Stimulated activated naive CD8-positive, alpha-beta T cell treated with anti-CD3 and anti-CD28 coated beads, Interleukin-15, amount 100 ng/mL, for 72 hours (primary cell): ENCODE measurements around the gene DCXR.
A peak's percentile ranks its signal among the peaks of the same experiment; 100 is the strongest.

ENCODE experiments used
- ATAC-seq: fragments of 150-1000 bp; cut with Tn5 transposase; 2 replicates; pipeline ENCODE4 v1.10.0; 2021; ENCODE audit warnings: mild to moderate bottlenecking, moderate library complexity
- DNase-seq, 2 donors: peaks; one replicate each; pipeline ENCODE4 v3.0.0; 2021 to 2022
- H3K27ac Mint-ChIP-seq, 2 donors: one replicate each; pipeline ENCODE4 v1.8.0; 2022; ENCODE audit warnings: mild to moderate bottlenecking in 2 of 2, mixed read lengths in 2 of 2, moderate library complexity in 2 of 2
- H3K27me3 Mint-ChIP-seq: one replicate; pipeline ENCODE4 v1.8.0; 2022; ENCODE audit warnings: mixed read lengths
- H3K4me1 Mint-ChIP-seq: one replicate; pipeline ENCODE4 v1.8.0; 2022; ENCODE audit warnings: mild to moderate bottlenecking, mixed read lengths
- H3K4me3 Mint-ChIP-seq, 2 donors: one replicate each; pipeline ENCODE4 v1.8.0; 2022; ENCODE audit warnings: mild to moderate bottlenecking in 2 of 2, mixed read lengths in 2 of 2, moderate library complexity in 1 of 2
- H3K9me3 Mint-ChIP-seq, 2 donors: one replicate each; pipeline ENCODE4 v1.8.0; 2022; ENCODE audit warnings: mixed read lengths in 2 of 2

Gene DCXR

GRCh38 chr17:82051776-82052637 is 14.5 kb upstream of the DCXR start, which contains the start of the genes GPS1 and RFNG:
Gene GPS1 (plus strand): TSS chr17:82051898. CDS start chr17:82051932, 34 bp downstream.
Gene RFNG (minus strand): TSS chr17:82051811. CDS start chr17:82051766, 45 bp downstream.
- DNase-seq (peak; percentile 75 to 76), ATAC-seq (peak; percentile 88)
- no peaks in the 10 kb centered on the region for H3K9me3 Mint-ChIP-seq
- no peaks in the 10 kb centered on the region for H3K27me3 Mint-ChIP-seq
- H3K4me3 Mint-ChIP-seq, result peak within 1 kb of the TSS; percentile 93 to 97
- H3K27ac Mint-ChIP-seq, result peak within 1 kb of the TSS; percentile 91 to 97
- H3K4me1 Mint-ChIP-seq, result peaks cover 38% of the 10 kb centered on the region

GRCh38 chr17:82050761-82051641 is 13.5 kb upstream of the DCXR start:
- peak overlapping the region; percentile 93 to 97 for H3K4me3 Mint-ChIP-seq
- no peaks in the 10 kb centered on the region for H3K9me3 Mint-ChIP-seq
- ATAC-seq (peak; percentile 18), DNase-seq (no peak)
- H3K27ac Mint-ChIP-seq, result peak overlapping the region; percentile 91 to 97
- H3K27me3 Mint-ChIP-seq, result no peaks in the 10 kb centered on the region
- peaks cover 38% of the 10 kb centered on the region for H3K4me1 Mint-ChIP-seq

GRCh38 chr17:82050152-82050760 is 12.8 kb upstream of the DCXR start:
- H3K4me1 Mint-ChIP-seq, result peaks cover 38% of the 10 kb centered on the region
- no peaks in the 10 kb centered on the region for H3K9me3 Mint-ChIP-seq
- H3K27ac Mint-ChIP-seq, result peak overlapping the region in 1 of 2 donors; percentile 27
- DNase-seq (no peak), ATAC-seq (no peak)
- no peaks in the 10 kb centered on the region for H3K27me3 Mint-ChIP-seq
- H3K4me3 Mint-ChIP-seq, result peak overlapping the region; percentile 93 to 97

GRCh38 chr17:82049521-82049971 is 12.0 kb upstream of the DCXR start:
- Mint-ChIP-seq H3K27me3 (no peaks in the 10 kb centered on the region), H3K4me3 (no peak overlapping the region), H3K9me3 (no peaks in the 10 kb centered on the region), H3K4me1 (peaks cover 33% of the 10 kb centered on the region), H3K27ac (no peak overlapping the region)
- ATAC-seq (no peak), DNase-seq (no peak)

- Mint-ChIP-seq H3K27me3 (no peaks in the 10 kb centered on the region), H3K4me1 (peaks cover 30% of the 10 kb centered on the region), H3K4me3 (no peak overlapping the region), H3K9me3 (no peaks in the 10 kb centered on the region), H3K27ac (no peak overlapping the region)
- DNase-seq (no peak), ATAC-seq (no peak)
Observed at GRCh38 chr17:82049106-82049505, 11.6 kb upstream of the DCXR start.

GRCh38 chr17:82048571-82048971 is 11.1 kb upstream of the DCXR start:
- Mint-ChIP-seq H3K4me1 (peaks cover 24% of the 10 kb centered on the region), H3K27me3 (no peaks in the 10 kb centered on the region), H3K9me3 (no peaks in the 10 kb centered on the region), H3K4me3 (no peak overlapping the region), H3K27ac (no peak overlapping the region)
- ATAC-seq (no peak), DNase-seq (no peak)

- Mint-ChIP-seq H3K4me1 (peaks cover 19% of the 10 kb centered on the region), H3K4me3 (no peak overlapping the region), H3K27ac (no peak overlapping the region), H3K9me3 (no peaks in the 10 kb centered on the region), H3K27me3 (no peaks in the 10 kb centered on the region)
- no peak for ATAC-seq
- DNase-seq, result no peak
Observed at GRCh38 chr17:82047914-82048570, 10.5 kb upstream of the DCXR start.

- DNase-seq (no peak), ATAC-seq (no peak)
- H3K9me3 Mint-ChIP-seq, result no peaks in the 10 kb centered on the region
- peaks cover 14% of the 10 kb centered on the region for H3K4me1 Mint-ChIP-seq
- H3K27me3 Mint-ChIP-seq, result no peaks in the 10 kb centered on the region
- no peak overlapping the region for H3K4me3 Mint-ChIP-seq
- peak overlapping the region in 1 of 2 donors; percentile 38 for H3K27ac Mint-ChIP-seq
Observed at GRCh38 chr17:82047379-82047778, 9.9 kb upstream of the DCXR start.

- Mint-ChIP-seq H3K27me3 (no peaks in the 10 kb centered on the region), H3K4me3 (no peak overlapping the region), H3K9me3 (no peaks in the 10 kb centered on the region), H3K27ac (no peak overlapping the region), H3K4me1 (peaks cover 14% of the 10 kb centered on the region)
- ATAC-seq (no peak), DNase-seq (no peak)
Observed at GRCh38 chr17:82046903-82047302, 9.4 kb upstream of the DCXR start.

GRCh38 chr17:82045936-82046484 is 8.5 kb upstream of the DCXR start:
- DNase-seq, result no peak
- no peak for ATAC-seq
- H3K27me3 Mint-ChIP-seq, result no peaks in the 10 kb centered on the region
- H3K4me3 Mint-ChIP-seq, result no peak overlapping the region
- H3K27ac Mint-ChIP-seq, result no peak overlapping the region
- peaks cover 13% of the 10 kb centered on the region for H3K4me1 Mint-ChIP-seq
- no peaks in the 10 kb centered on the region for H3K9me3 Mint-ChIP-seq

- ATAC-seq, result peak; percentile 15
- H3K27ac Mint-ChIP-seq, result no peak overlapping the region
- H3K9me3 Mint-ChIP-seq, result no peaks in the 10 kb centered on the region
- no peaks in the 10 kb centered on the region for H3K27me3 Mint-ChIP-seq
- peaks cover 10% of the 10 kb centered on the region for H3K4me1 Mint-ChIP-seq
- no peak for DNase-seq
- no peak overlapping the region for H3K4me3 Mint-ChIP-seq
Observed at GRCh38 chr17:82043507-82043906, 6.0 kb upstream of the DCXR start.

- no peak for DNase-seq
- peak; percentile 40 for ATAC-seq
- H3K27ac Mint-ChIP-seq, result no peak overlapping the region
- H3K4me3 Mint-ChIP-seq, result no peak overlapping the region
- no peaks in the 10 kb centered on the region for H3K9me3 Mint-ChIP-seq
- peaks cover 16% of the 10 kb centered on the region for H3K4me1 Mint-ChIP-seq
- no peaks in the 10 kb centered on the region for H3K27me3 Mint-ChIP-seq
Observed at GRCh38 chr17:82042649-82043048, 5.2 kb upstream of the DCXR start.

- no peak overlapping the region for H3K27ac Mint-ChIP-seq
- H3K9me3 Mint-ChIP-seq, result no peaks in the 10 kb centered on the region
- DNase-seq, result no peak
- H3K4me1 Mint-ChIP-seq, result peaks cover 23% of the 10 kb centered on the region
- no peak for ATAC-seq
- no peaks in the 10 kb centered on the region for H3K27me3 Mint-ChIP-seq
- H3K4me3 Mint-ChIP-seq, result no peak overlapping the region
Observed at GRCh38 chr17:82041144-82041814, 3.8 kb upstream of the DCXR start.

- DNase-seq, result no peak
- Mint-ChIP-seq H3K9me3 (no peaks in the 10 kb centered on the region), H3K27me3 (no peaks in the 10 kb centered on the region), H3K4me3 (no peak overlapping the region), H3K27ac (no peak overlapping the region), H3K4me1 (peaks cover 33% of the 10 kb centered on the region)
- ATAC-seq, result no peak
Observed at GRCh38 chr17:82039695-82040299, 2.3 kb upstream of the DCXR start.
